Neural crest cell (in vitro differentiated cells): ENCODE results near the gene SSX2IP. TPM values are rescaled to one million over a fixed set of nuclear protein-coding genes. Genes with fewer than 3 reads are reported as not detected.

Experiments used
- DNase-seq: peaks from one replicate; pipeline ENCODE4 v3.0.0; 2021; ENCODE audit warnings: low read depth, mixed read lengths, low spot score
- H3K27ac Mint-ChIP-seq: one replicate; pipeline ENCODE4 v1.8.0; 2021; ENCODE audit warnings: mild to moderate bottlenecking, mixed read lengths; ENCODE audit not compliant: unreplicated experiment
- H3K27me3 Mint-ChIP-seq: 2 replicates; pipeline ENCODE4 v1.8.0; 2021; ENCODE audit warnings: low read depth, mild to moderate bottlenecking, mixed read lengths
- H3K36me3 Mint-ChIP-seq: 2 replicates; pipeline ENCODE4 v1.8.0; 2021; ENCODE audit warnings: low read depth, mild to moderate bottlenecking, mixed read lengths
- H3K4me1 Mint-ChIP-seq: 2 replicates; pipeline ENCODE4 v1.8.0; 2021; ENCODE audit warnings: mixed read lengths
- H3K4me3 Mint-ChIP-seq: one replicate; pipeline ENCODE4 v1.8.0; 2021; ENCODE audit warnings: mild to moderate bottlenecking, mixed read lengths
- H3K9me3 Mint-ChIP-seq: 2 replicates; pipeline ENCODE4 v1.8.0; 2021; ENCODE audit warnings: mixed read lengths
- total RNA-seq: library from RNA; stranded (reverse); gene quantifications from 2 replicates; pipeline ENCODE4 v1.2.1, GENCODE V29; 2021
- TF ChIP-seq, protein P1 (sequence below): fragments of 200-600 bp; sonication (generic); conservative IDR thresholded peaks from 2 replicates; pipeline ENCODE4 v1.5.0; 2021; ENCODE audit warnings: antibody characterized with exemption, mild to moderate bottlenecking

SSX2IP gene
- total RNA-seq, 1 donor from 2014 or later = 24.4 TPM

DNA sequence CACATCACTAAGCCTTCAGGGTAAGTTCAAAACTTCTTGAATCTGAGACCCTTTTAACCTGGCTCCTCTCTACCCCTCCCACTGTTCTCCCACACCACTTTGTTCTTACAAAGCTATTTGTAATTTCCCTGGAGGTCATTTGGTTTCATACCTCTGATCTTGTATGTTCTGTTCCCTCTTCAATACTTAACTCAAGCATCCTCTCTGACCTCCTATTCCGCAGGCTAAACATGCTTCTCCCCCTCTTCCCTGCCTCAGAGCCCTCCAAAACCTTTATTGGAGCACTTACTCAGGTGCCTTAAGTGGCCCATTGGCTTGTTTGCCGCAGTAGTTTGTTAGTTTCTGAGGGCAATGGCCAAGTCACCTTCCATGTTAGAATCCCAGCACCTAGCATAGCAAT, 54.8 kb downstream of the SSX2IP start:
- no peaks in the 10 kb centered on the region for H3K36me3 Mint-ChIP-seq
- no peaks in the 10 kb centered on the region for H3K4me1 Mint-ChIP-seq
- TF ChIP-seq, protein P1, sequence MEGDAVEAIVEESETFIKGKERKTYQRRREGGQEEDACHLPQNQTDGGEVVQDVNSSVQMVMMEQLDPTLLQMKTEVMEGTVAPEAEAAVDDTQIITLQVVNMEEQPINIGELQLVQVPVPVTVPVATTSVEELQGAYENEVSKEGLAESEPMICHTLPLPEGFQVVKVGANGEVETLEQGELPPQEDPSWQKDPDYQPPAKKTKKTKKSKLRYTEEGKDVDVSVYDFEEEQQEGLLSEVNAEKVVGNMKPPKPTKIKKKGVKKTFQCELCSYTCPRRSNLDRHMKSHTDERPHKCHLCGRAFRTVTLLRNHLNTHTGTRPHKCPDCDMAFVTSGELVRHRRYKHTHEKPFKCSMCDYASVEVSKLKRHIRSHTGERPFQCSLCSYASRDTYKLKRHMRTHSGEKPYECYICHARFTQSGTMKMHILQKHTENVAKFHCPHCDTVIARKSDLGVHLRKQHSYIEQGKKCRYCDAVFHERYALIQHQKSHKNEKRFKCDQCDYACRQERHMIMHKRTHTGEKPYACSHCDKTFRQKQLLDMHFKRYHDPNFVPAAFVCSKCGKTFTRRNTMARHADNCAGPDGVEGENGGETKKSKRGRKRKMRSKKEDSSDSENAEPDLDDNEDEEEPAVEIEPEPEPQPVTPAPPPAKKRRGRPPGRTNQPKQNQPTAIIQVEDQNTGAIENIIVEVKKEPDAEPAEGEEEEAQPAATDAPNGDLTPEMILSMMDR = no peak
- H3K27ac Mint-ChIP-seq = no peak overlapping the region
- H3K27me3 Mint-ChIP-seq = no peaks in the 10 kb centered on the region
- no peak for DNase-seq
- peaks cover 5% of the 10 kb centered on the region for H3K9me3 Mint-ChIP-seq
- no peak overlapping the region for H3K4me3 Mint-ChIP-seq

DNA sequence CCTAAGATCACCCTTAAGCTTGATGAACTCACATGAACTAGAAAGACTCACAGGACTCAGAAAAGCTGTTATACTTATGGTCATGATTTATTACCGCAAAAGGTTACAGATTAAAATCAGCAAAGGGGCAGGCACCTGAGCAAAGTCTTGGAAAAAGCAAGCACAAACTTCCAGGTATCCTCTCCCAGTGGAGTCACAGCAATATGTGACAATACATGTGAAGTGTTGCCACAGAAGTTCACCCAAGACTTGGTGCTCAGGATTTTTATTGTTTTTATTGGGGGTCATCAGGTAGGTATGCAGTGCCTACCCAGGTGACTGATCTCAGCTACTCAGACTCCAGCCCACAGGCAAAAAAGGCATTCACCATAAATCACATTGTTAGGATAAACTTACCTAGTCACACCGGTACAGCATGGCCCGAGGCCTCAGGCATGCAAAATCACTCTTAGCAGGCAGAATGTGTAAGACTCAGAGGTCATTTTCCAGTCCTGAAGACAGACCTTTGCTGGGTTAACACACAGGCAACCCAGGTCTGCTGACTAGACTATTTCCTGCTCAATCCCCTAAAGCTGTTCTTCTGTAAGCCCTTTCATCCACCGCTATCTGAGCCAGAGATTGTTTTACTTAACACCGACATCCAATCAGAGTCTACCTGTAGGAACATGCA, 55.6 kb downstream of the SSX2IP start:
- no peaks in the 10 kb centered on the region for H3K27me3 Mint-ChIP-seq
- no peak overlapping the region for H3K4me3 Mint-ChIP-seq
- no peak for DNase-seq
- no peaks in the 10 kb centered on the region for H3K4me1 Mint-ChIP-seq
- H3K9me3 Mint-ChIP-seq = peaks cover 5% of the 10 kb centered on the region
- no peaks in the 10 kb centered on the region for H3K36me3 Mint-ChIP-seq
- TF ChIP-seq, protein P1 = no peak
- no peak overlapping the region for H3K27ac Mint-ChIP-seq

DNA sequence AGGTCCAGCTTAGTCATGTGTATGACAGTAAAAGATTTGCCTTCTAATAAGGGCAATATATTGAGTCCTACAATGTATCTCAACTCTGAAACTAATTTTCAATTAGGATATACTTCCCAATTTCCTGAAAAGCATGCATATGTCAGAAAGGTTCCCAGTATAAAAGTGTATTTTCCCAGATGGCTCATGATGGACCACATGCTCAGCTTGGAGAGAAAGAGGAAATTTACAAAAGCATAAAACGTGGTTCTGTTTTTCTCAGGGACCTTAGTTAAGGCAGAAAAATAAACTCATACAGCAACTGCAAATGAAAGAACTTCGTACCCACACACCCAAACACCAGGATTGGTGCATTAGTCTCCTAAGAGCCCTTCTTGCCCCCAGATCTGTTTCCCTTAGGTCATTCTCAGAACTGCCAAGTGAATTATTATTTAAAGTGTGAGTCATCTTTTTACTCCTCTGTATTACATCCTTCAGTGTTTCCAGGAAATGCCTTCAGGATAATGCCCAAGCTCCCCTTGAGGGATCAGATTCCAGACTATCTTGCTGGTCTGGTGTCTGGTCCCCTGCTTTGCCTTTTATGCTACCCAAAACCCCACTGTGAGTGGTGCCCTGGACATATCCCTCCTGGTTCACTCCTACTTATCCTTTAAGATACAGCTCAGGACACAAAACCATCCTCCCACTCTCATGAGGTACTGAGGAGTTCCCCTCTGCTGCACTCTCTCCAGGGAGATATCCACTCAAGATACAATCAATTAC, 57.4 kb downstream of the SSX2IP start:
- Mint-ChIP-seq H3K4me3 (no peak overlapping the region), H3K36me3 (no peaks in the 10 kb centered on the region), H3K27me3 (no peaks in the 10 kb centered on the region), H3K27ac (no peak overlapping the region), H3K4me1 (no peaks in the 10 kb centered on the region), H3K9me3 (peaks cover 5% of the 10 kb centered on the region)
- TF ChIP-seq, protein P1 = no peak
- no peak for DNase-seq

DNA sequence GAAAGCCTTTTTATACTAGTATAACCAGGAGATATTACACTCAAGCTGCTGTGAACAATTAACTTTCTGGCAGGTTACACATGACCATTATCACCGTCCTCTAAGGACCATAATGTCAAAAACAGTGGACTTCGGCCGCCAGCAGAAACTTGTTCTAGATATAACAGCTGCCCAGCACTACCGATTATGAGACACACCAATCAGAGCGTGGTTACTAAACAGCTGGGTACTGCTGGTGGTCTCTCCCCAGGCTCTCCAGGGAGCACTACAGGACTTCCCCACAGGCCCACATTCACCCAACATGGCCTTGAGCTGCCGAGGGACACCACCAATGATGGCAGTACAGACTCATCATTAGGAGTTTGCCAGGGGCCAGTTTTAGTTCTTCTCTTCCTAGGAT, 58.1 kb downstream of the SSX2IP start:
- no peak for DNase-seq
- H3K27me3 Mint-ChIP-seq = no peaks in the 10 kb centered on the region
- no peak overlapping the region for H3K4me3 Mint-ChIP-seq
- TF ChIP-seq, protein P1 = no peak
- H3K4me1 Mint-ChIP-seq = no peaks in the 10 kb centered on the region
- H3K36me3 Mint-ChIP-seq = no peaks in the 10 kb centered on the region
- peaks cover 5% of the 10 kb centered on the region for H3K9me3 Mint-ChIP-seq
- no peak overlapping the region for H3K27ac Mint-ChIP-seq

DNA sequence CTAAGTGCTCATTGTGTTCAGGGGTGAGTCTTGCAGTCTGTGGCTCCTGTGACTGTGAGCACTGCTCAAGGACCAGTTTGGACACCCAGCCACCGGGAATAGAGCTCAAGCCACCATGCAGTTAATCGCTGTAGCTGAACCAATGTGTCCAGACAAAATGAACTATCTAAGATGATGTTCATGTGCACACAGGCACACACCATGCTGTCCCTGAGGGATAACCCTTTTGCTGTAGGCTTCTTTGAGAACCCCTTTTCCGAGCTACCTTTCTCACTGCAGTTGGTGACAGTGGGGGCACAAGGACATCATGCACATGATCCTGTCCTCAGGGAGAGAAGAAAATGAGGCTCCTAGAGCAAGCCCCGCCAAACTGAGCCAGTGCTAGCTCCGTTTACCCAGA, 65.4 kb downstream of the SSX2IP start:
- Mint-ChIP-seq H3K4me1 (peaks cover 5% of the 10 kb centered on the region), H3K27ac (peak overlapping the region; percentile 19), H3K36me3 (no peaks in the 10 kb centered on the region), H3K4me3 (no peak overlapping the region), H3K27me3 (no peaks in the 10 kb centered on the region), H3K9me3 (no peaks in the 10 kb centered on the region)
- DNase-seq = no peak
- TF ChIP-seq, protein P1 = no peak
